Measurements from ENCODE around the gene CPXM2. TPM values are rescaled to one million over a fixed set of nuclear protein-coding genes. Genes with fewer than 3 reads are reported as not detected.

CPXM2 gene
- total RNA-seq, 1 donor from 2014 or later: 0.14 TPM

GRCh38 chr10:123896246-123896927, 4.8 kb upstream of the CPXM2 start:
- no peak overlapping the region for H3K4me3 Mint-ChIP-seq (ENCODE audit: low read depth)
- DNase-seq (ENCODE audit: low spot score, unreplicated experiment): no peak
- H3K4me1 Mint-ChIP-seq (ENCODE audit: low read depth): no peaks in the 10 kb centered on the region
- TF ChIP-seq CTCF (IDR thresholded peaks at IDR 0.05; ENCODE audit: unreplicated experiment): no peak
- H3K36me3 Mint-ChIP-seq (ENCODE audit: insufficient read depth): no peaks in the 10 kb centered on the region
- H3K9me3 Mint-ChIP-seq (ENCODE audit: low read depth): peaks cover 8% of the 10 kb centered on the region
- no peak overlapping the region for H3K27ac Mint-ChIP-seq
- peaks cover 35% of the 10 kb centered on the region for H3K27me3 Mint-ChIP-seq

GRCh38 chr10:123893651-123894050, 2.0 kb upstream of the CPXM2 start:
- H3K4me3 Mint-ChIP-seq (ENCODE audit: low read depth): no peak overlapping the region
- TF ChIP-seq CTCF (IDR thresholded peaks at IDR 0.05; ENCODE audit: unreplicated experiment): no peak
- no peaks in the 10 kb centered on the region for H3K4me1 Mint-ChIP-seq (ENCODE audit: low read depth)
- no peak for DNase-seq (ENCODE audit: low spot score, unreplicated experiment)
- peaks cover 54% of the 10 kb centered on the region for H3K27me3 Mint-ChIP-seq
- no peaks in the 10 kb centered on the region for H3K36me3 Mint-ChIP-seq (ENCODE audit: insufficient read depth)
- H3K9me3 Mint-ChIP-seq (ENCODE audit: low read depth): no peaks in the 10 kb centered on the region
- no peak overlapping the region for H3K27ac Mint-ChIP-seq

GRCh38 chr10:123890756-123891143, 857 bp downstream of the CPXM2 start:
- Mint-ChIP-seq H3K27me3 (peaks cover 69% of the 10 kb centered on the region), H3K27ac (no peak overlapping the region), H3K4me1 (ENCODE audit: low read depth) (no peaks in the 10 kb centered on the region), H3K4me3 (ENCODE audit: low read depth) (peak overlapping the region; percentile 7), H3K36me3 (ENCODE audit: insufficient read depth) (no peaks in the 10 kb centered on the region), H3K9me3 (ENCODE audit: low read depth) (no peaks in the 10 kb centered on the region)
- TF ChIP-seq CTCF (IDR thresholded peaks at IDR 0.05; ENCODE audit: unreplicated experiment): no peak
- DNase-seq (ENCODE audit: low spot score, unreplicated experiment): no peak

GRCh38 chr10:123890226-123890625, 1.4 kb downstream of the CPXM2 start:
- Mint-ChIP-seq H3K4me3 (ENCODE audit: low read depth) (no peak overlapping the region), H3K9me3 (ENCODE audit: low read depth) (no peaks in the 10 kb centered on the region), H3K36me3 (ENCODE audit: insufficient read depth) (no peaks in the 10 kb centered on the region), H3K27me3 (peaks cover 69% of the 10 kb centered on the region), H3K4me1 (ENCODE audit: low read depth) (no peaks in the 10 kb centered on the region), H3K27ac (no peak overlapping the region)
- no peak for TF ChIP-seq CTCF (IDR thresholded peaks at IDR 0.05; ENCODE audit: unreplicated experiment)
- DNase-seq (ENCODE audit: low spot score, unreplicated experiment): no peak

- Mint-ChIP-seq H3K27me3 (peaks cover 69% of the 10 kb centered on the region), H3K9me3 (ENCODE audit: low read depth) (no peaks in the 10 kb centered on the region), H3K4me1 (ENCODE audit: low read depth) (no peaks in the 10 kb centered on the region), H3K4me3 (ENCODE audit: low read depth) (no peak overlapping the region), H3K27ac (no peak overlapping the region), H3K36me3 (ENCODE audit: insufficient read depth) (no peaks in the 10 kb centered on the region)
- TF ChIP-seq CTCF (IDR thresholded peaks at IDR 0.05; ENCODE audit: unreplicated experiment): no peak
- no peak for DNase-seq (ENCODE audit: low spot score, unreplicated experiment)
Measured at GRCh38 chr10:123889821-123890220, 1.8 kb downstream of the CPXM2 start.
